GM19467 (cell line): ENCODE measurements around the gene TIMM23.
A peak's percentile ranks its signal among the peaks of the same experiment; 100 is the strongest.
"Not testable (repeated sequence)": the region's sequence is repeated elsewhere in the genome, so short reads cannot be mapped to it uniquely, and the experiment has no call there.

Source experiments
- ATAC-seq: cut with Tn5 transposase; IDR thresholded peaks from one replicate; pipeline ENCODE4 v1.9.1; 2021; ENCODE audit warnings: mild to moderate bottlenecking, moderate library complexity; ENCODE audit not compliant: unreplicated experiment

TIMM23 gene

DNA sequence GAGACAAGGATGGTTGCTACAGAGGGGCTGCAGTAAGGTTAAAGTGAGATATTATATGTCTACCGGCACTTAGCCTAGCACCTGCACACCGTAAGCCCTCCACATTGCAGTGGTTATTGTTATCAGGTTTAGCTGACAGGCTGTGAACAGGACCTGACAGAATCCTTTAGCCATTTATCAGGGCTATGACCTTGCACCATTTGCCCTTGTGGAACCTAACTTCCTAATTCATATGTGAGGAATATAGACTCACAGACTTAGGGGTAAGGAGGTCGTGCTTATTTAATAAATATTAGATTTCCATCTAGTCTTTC lies 48.0 kb downstream of the TIMM23 start:
- no peak for ATAC-seq

DNA sequence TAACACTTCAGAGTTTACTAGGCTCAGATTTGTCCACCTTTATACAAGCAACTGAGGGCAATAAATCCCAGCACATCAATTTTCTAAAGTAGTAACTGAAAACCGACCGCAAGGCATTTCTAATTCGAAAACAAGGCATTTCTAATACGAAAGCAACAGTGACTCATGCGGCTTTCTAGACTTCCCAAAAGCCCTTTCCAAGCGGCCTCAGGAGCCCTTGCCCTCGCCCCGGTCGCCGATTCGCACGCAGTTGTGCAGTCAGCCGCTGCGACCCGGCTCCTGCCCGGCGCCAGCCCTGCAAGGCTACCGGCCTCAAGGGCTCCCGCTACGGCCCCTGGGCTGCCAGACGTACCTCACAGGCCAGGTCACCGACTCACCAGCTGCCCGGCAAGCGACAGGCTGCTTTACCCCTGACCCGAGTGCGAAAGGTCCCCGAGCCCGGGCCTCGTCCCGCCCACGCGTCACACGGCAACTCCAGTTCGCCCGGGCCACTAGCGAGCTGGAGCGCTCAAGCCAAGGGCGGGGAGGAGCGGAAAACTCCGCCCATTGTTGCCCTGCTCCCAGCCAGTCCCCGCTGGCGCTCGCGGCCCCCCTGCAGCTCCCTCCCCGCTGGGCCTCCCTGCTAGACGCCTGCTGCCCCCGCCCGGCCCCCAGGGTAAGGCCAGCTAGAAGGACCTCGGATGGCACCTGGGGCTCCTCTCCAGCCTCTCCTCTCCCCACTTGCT lies 50.9 kb downstream of the TIMM23 start:
- peak; percentile 91 for ATAC-seq

DNA sequence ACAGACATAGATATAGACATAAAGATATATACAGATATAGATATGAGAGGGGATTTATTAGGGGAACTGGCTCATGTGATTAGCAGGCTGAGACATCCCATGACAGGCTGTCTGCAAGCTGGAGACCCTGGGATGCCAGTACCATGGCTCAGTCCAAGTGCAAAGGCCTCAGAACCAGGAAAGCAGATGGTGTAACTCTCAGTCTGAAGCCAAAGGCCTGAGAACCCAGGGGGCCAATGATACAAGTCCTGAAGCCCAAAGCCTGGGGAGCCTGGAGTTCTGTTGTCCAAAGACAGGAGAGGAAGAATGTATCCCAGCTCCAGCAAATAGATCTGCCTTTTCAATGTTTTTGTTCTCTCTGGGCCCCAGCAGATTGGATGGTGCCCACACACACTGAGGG lies 52.7 kb downstream of the TIMM23 start:
- no peak for ATAC-seq

DNA sequence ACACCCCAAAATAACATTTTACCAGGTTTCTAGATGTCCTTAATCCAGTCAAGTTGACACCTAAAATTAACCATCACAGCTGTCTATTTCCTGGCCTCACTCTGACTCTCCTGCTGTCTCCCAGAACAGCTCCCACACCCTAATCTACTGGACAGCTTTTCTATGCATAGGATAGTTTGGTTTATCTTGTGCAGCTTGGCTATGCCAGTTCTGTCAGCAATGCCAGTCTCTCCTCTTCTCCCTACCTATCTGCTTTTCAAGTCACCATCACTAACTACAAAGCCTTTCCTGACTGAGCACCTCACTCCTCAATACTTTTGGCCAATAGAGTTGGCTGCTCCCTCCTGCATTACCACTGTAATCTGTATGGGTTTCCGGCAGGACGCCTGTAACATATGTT lies 53.1 kb downstream of the TIMM23 start:
- ATAC-seq: no peak

DNA sequence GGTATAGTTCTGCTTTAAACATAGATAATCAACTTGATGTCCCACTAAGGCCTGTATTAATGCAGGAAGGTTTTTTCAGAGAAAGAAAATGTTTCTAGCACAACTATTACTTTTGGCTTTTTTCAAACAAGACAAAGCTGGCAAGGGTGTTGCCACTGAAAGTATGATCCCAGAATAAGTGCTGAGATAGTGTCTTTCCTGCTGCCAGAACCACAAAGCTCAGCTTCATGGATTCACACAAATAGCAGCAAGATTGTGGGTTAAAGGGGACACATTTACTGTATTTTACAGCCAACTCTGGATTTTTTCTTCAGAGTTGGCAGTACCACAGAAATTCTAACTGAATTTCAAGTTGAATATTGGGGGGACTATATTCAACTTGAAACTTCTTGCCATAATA lies 53.8 kb downstream of the TIMM23 start:
- ATAC-seq: no peak

DNA sequence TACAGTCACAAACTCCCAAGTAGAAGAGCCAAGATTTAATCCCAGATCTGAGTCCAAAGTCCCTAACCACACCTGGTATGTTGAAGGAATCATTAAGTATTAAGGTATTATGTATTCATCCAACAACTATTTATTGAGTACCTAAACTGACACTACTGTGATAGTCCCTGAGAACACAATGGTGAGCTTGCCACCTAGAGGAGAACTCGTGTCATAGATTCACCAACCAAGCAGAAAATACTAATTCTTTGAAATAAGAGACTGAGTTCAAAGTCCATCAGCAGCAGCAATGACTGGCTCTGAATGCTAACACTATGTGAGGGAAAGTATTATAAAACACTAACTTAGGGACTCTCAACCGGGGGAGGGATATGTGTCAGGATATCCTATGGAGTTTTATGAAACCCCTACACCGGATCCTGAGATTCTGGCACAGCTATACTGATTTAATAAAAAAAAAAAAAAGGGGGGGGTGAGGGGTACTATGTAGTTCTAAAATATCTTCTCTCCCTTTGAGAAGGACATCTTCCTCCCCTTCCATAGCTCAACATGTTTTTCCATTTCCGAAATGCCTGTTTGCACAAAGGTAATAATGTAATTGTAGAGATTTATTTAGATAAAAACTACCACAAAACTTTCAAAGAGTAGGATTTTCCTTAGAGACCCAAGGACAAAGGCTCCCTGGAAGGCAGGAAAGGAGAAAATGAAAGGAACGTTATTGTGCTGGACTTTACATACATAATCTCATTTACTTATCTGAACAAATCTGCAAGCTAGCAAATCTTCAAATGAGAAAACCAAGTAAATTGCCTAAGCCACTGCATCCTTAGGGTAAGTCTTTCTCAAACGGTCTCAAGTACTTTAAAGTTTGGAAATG lies 56.5 kb downstream of the TIMM23 start:
- ATAC-seq: no peak

DNA sequence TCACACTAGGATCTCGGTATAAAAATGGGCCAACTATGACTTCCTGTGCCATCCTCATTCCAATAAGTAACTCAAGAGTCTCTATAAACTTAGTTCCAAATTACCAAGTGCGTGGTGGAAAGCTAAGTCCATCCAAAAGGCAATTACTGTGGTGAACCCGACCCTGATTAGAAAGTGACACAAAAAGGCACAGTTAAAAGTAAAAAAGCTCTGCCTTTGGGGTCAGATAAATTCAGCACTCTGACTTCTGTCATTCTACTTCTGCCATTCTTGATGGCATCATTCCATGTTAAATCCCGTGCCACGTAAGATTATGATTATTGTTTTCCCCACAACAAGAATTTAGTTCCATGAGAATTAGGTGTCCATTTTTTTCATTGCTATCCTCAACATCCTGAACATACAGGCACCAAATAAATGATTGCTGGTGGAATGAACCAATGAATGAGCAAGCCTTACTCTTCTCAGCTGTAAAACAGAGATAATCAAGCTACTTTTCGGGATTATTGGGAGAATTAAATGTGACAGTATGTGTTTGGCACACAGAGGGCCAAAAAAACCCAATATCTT lies 57.3 kb downstream of the TIMM23 start:
- ATAC-seq: no peak

DNA sequence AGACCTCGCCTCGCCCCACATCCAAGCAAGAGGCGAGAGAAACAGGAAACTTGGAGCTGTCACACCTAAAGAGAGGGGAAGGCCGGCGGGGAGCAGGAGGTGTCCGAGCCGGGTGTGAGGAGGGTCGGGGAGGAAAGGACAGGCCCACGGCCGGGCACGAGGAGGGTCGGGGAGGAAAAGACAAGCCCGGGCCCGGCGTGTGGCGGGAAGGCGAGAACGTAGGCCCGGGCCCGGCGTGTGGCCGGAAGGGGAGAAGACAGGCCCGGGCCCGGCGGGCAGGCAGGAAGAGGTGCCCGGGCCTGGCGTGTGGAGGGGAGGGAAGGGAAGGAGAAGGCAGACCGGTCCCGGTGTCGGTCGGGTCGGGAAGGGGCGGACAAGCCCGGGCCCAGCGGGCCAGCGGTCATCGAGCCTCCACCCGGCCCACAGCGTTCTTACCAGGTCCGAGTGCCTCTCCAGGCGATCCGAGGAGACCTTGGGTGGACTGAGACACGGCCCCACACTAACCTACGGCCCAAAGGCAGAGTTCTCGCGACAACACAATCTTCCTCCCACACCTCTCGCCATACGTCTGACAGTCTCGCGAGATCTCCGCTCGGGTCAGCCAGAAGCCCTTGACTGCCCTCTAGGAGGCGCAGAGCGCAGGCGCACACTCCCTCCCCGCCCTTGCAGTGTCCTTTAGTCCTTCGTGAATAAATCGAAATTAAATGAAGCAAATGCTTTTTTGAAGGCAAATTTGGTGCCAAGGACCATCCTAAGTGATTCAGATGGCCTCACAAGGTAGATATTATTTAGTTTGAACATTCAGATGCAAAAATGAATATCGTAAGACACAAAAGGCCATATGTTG lies 58.0 kb downstream of the TIMM23 start, which contains the start of gene NCOA4:
Gene NCOA4 (minus strand): TSS at position 533 of the 847 bp plus-strand sequence. CDS start 13,943 bp downstream, outside the sequence.
- peak; percentile 95 for ATAC-seq

DNA sequence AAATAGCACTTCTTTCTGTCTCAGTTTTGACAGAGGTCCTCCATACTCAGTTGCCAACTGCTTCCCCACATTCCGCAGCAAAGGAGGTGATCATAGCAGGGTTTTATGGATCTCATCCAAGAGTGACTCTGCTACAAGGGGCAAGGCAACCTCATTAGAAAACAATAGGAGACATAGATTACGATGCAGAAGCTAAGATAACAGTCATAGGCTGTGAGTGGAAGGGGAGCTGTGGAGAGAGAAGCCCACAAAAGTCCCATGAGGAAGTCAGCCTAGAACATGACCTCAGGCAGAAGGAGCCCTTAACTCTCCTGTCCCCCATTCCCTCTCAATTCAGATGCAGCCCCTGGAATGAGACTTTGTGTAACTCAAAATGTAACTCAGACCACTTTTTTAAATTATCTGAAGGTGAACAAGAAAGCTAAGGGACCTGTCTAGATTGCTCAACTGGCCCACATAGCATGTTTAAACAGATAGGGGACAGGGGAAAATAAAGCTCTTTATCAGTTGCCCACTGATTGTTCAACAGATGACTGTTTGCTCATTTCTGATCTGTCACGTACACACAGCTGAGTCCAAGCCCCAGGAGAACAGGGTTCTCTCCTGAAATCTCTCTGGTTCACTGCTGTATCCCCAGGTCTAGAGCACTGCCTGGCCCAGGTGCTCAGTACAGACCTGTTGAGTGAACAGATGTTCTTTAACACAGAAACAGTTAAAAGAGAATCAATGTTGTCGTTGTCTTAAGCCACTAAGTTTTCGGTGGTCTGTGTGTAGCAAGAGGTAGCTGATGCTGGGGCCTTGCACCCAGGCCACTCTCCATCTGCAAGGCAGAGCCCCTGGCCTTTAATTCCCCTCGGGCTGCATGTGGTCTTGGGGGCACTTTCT lies 59.6 kb downstream of the TIMM23 start:
- no peak for ATAC-seq

DNA sequence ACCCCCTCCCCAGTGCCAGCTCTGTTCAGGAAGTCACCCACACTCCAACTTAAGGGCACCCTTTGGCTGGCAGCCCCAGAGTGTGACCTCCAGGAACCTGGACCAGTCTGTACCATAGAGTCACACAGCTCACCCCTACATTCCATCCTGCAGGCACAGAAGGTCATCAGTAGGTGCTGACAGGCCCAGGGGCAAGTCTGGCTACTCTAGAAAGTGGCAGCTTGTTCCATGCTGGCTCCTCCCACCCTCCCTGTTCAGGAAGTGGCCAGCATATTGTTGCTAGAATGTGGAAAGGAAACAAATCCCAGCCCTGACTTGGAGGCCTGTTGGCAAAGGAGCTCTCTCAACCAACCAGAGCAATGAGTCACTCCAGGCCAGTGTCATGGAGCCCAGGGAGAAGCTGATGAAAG lies 61.3 kb downstream of the TIMM23 start:
- ATAC-seq: no peak

DNA sequence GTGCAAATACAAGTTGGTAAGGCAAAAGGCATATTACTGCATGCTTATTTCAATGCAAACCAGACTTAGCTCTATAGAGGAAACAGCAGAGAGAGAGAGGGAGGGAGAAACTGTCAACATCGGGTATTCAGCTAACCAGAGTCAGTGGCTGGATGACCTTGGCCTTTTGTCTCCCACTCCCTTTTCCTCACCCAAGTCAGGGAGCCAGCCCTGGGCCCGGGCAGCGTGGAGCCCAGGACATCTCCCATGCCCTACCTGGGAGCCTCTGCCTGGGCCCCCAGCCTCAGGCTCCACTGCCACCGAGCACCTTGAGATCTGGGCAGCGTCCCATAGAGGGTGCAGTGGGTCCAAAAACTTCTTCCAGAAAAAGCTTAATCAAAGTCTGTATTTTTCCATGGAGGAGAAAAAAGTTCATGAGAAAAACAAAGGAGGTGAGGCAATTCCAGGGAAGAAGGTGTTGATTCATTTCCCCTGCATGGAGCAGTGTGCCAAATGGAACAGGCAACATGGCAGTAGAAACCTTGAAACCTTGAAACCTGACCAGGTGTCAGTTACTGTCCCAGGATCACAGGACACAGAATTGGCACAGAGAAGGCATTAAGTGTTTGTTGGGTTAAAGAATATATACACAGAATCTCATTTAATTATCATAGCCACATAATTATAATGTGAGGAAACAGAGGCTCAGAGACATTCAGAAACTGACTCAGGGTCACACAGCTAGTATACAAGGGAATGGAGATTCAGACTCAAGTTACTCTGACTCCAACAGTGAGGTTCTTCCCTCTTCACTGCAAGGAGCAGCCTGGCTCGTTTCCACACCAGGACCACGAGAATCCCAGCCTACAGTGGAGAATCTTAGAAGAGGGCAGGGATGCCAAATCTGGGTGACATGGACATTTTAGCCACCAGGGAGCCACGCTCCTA lies 63.9 kb downstream of the TIMM23 start:
- ATAC-seq: no peak

DNA sequence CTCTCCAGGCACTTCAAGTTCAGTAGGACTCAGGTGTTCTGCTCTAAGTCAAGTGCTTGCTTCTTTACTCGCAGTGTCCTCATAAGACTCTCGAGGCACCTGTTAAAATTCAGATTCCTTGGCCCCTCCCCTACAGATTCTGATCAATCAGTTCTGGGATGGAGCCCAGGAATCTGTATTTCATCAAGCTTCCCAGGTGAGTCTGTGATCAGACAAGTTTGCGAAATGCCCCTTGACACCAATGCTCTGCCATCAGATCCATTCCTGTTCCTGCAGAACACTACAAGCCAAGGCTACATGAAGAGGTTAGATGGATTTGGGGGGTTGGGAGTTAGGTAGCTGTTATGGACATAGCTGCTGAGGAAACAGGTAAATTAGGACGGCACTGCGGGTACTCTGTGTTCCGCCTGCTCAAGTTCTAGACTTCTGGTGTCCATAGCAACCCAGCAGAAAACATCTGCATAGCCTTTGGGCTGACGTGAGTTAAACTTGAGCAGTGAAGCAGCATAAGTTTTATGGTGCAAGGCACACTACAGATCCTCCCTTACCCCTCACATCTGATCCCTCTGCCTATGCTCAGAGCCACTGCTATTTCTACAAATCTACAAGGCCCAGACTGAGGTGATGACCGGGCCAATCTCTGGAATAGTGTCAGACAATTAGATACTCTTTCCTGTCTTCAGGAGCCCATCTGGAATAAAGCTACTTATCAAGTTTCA lies 65.0 kb downstream of the TIMM23 start:
- no peak for ATAC-seq

DNA sequence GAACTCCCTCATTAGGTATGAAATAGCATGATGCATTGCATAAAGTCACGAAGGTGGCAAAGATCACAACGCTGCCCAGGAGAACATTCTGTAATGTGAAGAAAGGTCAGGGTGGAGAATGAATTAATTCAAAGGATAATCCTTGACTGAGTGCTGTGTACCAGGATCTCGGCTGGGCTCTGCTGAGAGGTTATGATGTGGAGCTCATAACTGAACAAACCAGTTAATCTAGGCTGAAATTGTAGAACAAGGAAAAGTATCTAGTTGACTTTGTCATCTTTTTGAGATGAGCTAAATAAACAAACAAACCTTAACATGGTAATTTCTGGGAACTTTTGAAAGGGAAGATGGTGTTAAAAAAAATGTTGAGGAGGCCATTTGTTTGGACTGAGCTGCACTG lies 67.7 kb downstream of the TIMM23 start:
- ATAC-seq: no peak

DNA sequence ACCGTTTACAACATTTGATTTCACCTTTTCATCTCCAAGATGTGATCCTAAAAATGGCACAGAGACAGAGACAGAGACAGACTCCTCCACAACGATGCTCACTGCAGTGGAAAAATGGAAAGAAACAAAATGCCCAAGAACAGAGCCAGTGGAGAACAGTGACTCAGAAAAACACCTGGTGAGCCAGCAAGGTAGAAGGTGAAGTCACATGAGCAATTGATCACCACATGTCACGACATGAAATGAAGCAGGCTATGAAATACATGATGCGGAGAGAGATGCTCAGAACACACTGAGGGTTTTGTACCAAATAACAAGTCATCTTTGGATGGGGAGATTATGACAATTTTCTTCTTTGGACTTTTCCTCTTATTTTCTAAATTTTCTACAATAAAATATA lies 70.2 kb downstream of the TIMM23 start:
- ATAC-seq: no peak

DNA sequence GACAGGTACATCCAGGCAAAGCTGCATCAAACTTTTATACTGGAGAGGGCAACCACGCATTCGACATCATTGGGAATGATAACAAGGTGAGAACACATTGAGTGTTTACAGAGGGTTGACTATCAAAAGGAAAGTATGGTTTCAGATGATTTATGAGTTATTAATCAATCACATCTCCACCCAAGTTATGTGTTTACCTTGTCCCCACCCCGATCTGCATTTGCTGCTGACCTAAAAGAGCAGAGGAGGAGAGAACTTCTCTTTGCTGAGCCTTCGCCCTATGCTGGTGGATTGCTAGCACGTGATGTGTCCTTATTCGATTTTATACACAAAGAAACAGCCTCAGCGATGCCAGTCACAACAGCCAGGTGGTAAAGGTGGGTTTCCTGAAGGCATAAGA lies 74.0 kb downstream of the TIMM23 start, which contains the start of gene MSMB:
Gene MSMB (minus strand): TSS at position 9 of the 400 bp plus-strand sequence. CDS start 32 bp downstream, outside the sequence.
- ATAC-seq: no peak

DNA sequence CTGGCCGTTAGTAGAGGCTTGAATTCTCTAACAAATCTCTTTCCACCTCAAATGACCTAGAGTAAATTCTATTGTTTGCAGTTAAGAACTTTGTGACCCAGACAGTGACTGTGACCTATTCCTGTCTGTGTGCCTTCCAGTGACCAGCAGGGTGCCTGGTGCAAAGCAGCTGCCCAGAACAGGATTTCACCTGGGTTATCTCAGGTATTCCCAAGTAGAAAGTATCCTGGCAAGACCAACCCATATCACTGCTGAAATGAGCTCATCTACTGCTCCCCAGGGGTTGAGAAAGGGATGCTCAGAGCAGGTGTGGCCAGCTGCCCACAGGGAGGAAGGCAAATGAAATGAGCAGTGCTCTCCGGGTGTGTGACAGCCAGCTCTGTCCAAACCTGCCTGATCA lies 75.9 kb downstream of the TIMM23 start:
- no peak for ATAC-seq

DNA sequence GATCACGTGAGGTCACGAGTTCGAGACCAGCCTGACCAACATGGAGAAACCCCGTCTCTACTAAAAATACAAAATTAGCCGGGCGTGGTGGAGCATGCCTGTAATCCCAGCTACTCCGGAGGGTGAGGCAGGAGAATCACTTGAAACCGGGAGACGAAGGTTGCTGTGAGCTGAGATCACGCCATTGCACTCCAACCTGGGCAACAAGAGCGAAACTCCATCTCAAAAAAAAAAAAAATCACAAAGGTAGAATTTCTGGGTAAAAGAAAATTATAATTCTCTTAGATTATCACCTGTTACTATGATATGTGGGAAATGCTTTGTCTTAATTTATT lies 77.2 kb downstream of the TIMM23 start:
- not testable (repeated sequence) for ATAC-seq

DNA sequence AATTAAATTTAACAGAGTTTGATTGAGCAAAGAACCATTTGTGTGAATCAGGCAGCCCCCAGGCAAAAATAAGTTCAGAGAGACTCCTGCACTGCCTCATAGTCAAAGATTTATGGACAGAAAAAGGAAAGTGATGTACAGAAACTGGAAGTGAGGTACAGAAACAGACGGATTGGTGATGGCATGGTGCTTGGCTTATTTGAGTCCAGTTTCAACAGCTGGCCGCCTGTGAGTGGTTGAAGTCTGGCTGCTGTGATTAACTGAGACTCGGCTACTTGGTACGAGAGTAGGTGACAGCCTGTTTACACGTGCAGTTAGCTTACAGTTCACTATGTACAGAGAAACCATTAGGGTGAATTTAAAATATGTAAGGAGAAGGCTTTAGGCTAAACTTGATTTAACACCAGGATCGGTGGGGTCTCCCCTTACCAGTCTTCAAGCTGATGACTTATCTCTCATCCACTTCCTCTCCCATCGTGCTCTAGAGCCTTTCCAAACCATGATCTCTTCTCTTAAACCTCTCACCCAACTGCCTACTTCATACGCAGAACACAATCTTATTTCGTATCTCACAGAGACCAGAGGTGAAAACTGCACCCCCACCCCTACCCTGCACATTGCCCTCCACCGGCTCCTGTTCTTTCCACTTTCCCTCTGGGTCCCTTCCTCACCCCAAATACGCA lies 78.8 kb downstream of the TIMM23 start:
- no peak for ATAC-seq
